ENCODE data around the gene PRR23B.

Gene PRR23B

DNA sequence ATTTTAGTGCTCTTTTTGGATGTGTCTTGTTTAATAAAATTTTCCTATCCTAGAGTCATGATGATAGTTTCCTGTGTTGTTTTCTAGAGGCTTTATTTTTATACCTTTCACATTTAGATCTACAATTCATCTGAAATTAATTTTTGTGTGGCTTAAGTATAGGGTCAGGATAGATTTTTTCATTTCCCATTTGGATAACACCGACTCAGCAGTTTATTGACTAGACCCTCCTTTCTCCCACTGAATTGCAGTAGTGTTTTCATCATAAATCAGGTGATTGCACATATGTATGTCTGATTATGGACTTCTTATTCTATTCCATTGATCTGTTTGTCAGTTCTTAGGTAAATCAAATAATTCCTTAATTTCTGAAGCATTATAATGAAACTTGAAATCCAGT, 25.0 kb downstream of the PRR23B start:
- TF ChIP-seq, protein P1, sequence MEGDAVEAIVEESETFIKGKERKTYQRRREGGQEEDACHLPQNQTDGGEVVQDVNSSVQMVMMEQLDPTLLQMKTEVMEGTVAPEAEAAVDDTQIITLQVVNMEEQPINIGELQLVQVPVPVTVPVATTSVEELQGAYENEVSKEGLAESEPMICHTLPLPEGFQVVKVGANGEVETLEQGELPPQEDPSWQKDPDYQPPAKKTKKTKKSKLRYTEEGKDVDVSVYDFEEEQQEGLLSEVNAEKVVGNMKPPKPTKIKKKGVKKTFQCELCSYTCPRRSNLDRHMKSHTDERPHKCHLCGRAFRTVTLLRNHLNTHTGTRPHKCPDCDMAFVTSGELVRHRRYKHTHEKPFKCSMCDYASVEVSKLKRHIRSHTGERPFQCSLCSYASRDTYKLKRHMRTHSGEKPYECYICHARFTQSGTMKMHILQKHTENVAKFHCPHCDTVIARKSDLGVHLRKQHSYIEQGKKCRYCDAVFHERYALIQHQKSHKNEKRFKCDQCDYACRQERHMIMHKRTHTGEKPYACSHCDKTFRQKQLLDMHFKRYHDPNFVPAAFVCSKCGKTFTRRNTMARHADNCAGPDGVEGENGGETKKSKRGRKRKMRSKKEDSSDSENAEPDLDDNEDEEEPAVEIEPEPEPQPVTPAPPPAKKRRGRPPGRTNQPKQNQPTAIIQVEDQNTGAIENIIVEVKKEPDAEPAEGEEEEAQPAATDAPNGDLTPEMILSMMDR (IDR thresholded peaks at IDR 0.05; ENCODE audit: extremely low read depth, missing control alignments) = no peak
- no peak for DNase-seq (ENCODE audit: low spot score)

DNA sequence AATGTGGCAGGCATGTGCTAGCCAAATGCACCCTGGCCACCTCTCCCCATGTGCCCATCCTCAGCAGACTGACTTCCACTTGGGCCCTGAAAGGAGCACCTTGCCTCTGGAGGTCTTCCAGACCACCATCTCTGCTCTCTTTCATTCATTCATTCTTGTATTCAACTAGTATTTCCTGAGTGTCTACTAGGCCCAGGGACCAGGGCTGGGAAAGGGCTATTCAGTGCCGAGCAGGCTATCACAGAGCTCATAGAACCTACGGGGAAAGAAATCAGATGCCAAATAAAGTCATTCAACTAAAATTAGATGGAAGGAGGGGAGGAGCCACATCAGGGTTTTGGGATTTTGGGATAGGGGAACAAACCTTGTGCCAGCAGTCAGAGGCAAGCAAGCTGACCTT, 33.5 kb downstream of the PRR23B start:
- no peak for DNase-seq (ENCODE audit: low spot score)

DNA sequence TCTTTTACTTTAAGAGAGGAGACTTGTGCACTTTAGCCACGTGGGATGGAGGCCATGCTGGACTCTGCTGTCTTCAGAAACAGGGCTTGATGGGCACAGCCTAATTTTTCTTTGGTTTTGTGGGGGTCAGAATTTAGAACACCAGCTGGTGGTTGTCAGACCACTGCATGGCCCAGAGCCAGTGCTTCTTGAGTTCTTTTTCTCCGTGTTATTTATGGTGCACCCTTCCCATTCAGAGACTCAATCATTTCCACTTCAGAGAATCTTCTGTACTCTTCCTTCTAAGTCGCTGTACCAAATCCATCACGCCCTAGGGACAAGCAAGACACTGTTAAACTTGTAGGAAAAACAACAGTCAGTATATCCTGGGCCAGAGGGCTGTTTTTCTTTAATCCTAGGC, 34.8 kb downstream of the PRR23B start:
- DNase-seq (ENCODE audit: low spot score) = no peak
- TF ChIP-seq, protein P1 (IDR thresholded peaks at IDR 0.05; ENCODE audit: extremely low read depth, missing control alignments) = no peak

More for the DNA sequence above, 33.5 kb downstream of the PRR23B start:
- TF ChIP-seq, protein P1 (IDR thresholded peaks at IDR 0.05; ENCODE audit: extremely low read depth, missing control alignments) = no peak

DNA sequence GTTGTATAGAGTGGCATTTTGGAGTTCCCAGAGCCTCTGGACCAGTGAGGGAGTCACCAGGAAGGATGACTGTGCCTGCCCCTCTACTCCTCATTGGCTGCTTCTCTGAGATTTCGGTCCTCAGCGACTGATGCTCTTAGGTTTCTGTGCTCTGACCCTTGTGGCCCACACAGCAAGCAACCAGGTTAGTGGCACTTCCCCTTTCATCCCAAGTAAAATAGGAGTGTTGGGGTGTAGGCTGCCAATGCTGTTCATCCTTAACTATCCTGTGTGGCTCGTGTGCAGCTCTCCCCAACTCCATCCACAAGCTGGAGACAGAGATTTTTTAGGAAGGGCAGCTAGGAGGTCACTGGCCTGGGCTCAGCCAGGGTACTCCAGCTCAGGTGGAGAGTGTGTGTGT, 35.9 kb downstream of the PRR23B start:
- no peak for DNase-seq (ENCODE audit: low spot score)
- TF ChIP-seq, protein P1 (IDR thresholded peaks at IDR 0.05; ENCODE audit: extremely low read depth, missing control alignments) = no peak

- no peak for DNase-seq (ENCODE audit: low spot score)
- TF ChIP-seq, protein P1 (IDR thresholded peaks at IDR 0.05; ENCODE audit: extremely low read depth, missing control alignments) = no peak
These were observed 44.7 kb downstream of the PRR23B start for GRCh38 chr3:138976047-138976446.

GRCh38 chr3:138975351-138975750, 45.4 kb downstream of the PRR23B start:
- TF ChIP-seq, protein P1 (IDR thresholded peaks at IDR 0.05; ENCODE audit: extremely low read depth, missing control alignments) = no peak
- no peak for DNase-seq (ENCODE audit: low spot score)

- TF ChIP-seq, protein P1 (IDR thresholded peaks at IDR 0.05; ENCODE audit: extremely low read depth, missing control alignments) = no peak
- no peak for DNase-seq (ENCODE audit: low spot score)
These were observed 46.3 kb downstream of the PRR23B start for GRCh38 chr3:138974462-138974861.
